ENCODE measurements around the gene ATP2B1. TPM values are rescaled to one million over a fixed set of nuclear protein-coding genes. Genes with fewer than 3 reads are reported as not detected.

ATP2B1 gene
- total and polyA plus RNA-seq, 2 of the 13 experiments (the other 11 are each of a cell fraction or from before 2014, with no cell fraction given) = 12.1 to 60.2 TPM

GRCh38 chr12:89539426-89540223 lies 169.0 kb downstream of the ATP2B1 start:
- TF ChIP-seq ATF7 (IDR thresholded peaks at IDR 0.05) (peak; percentile 34; the same call in 1 of the 2 replicates), ATF7 (CRISPR knock-in tag; IDR thresholded peaks at IDR 0.05) (no peak), ZNF441 (CRISPR knock-in tag; IDR thresholded peaks at IDR 0.05; ENCODE audit: borderline replicate concordance) (no peak)
- H3K4me2 ChIP-seq (ENCODE audit: low read depth, low read length) = no peak overlapping the region
- H3K27ac ChIP-seq (ENCODE audit: extremely low read length, insufficient read depth, low read length) = no peak overlapping the region
- no peak for ATAC-seq
- ChIA-PET CTCF (ENCODE audit: low intra/inter-chr PET ratio, low total read pairs) (no interaction called here), POLR2A (no interaction called here)
- DNase-seq (ENCODE audit: low spot score) = no peak
- H3K9ac ChIP-seq (ENCODE audit: insufficient read depth, low read depth, low read length) = no peak overlapping the region
- no peaks in the 10 kb centered on the region for H3K36me3 ChIP-seq (replicated peaks in 1 of 2; ENCODE audit: control insufficient read depth in 1 of 2, insufficient read depth in 2 of 2, low read length in 2 of 2)
- H2AFZ ChIP-seq (ENCODE audit: low read length) = no peak overlapping the region
- BruUV-seq (replicated peaks) = no TSS peak
- H4K20me1 ChIP-seq (ENCODE audit: insufficient read depth, low read length) = no peaks in the 10 kb centered on the region; the same call in 1 of the 2 replicates
- no peak overlapping the region for H3K4me3 ChIP-seq (replicated peaks in 1 of 3; ENCODE audit: insufficient read depth in 1 of 3, low read depth in 2 of 3, low read length in 3 of 3)
- H3K4me1 ChIP-seq (ENCODE audit: insufficient read depth, low read length) = peaks cover 26% of the 10 kb centered on the region
- 69% methylated on average over 5 of the region's 5 CpGs for WGBS (ENCODE audit: low lambda C conversion rate)
- H3K79me2 ChIP-seq (ENCODE audit: insufficient read depth, low read length) = no peaks in the 10 kb centered on the region
- intact Hi-C loops (cut with micrococcal nuclease; ENCODE audit: unreplicated experiment) = loop anchor here (5.0 kb wide), 4 partner anchors 93 to 1403 kb away; partner anchors contain the start of gene ATP2B1
- FAIRE-seq = no peak
- no peaks in the 10 kb centered on the region for H3K9me3 ChIP-seq (ENCODE audit: low read length)
- in situ Hi-C loops (cut with HindIII; ENCODE audit: extremely low pct_ligation_motif_present, low pct_unique_long_range_greater_than_20kb) = loop anchor here (5.0 to 25.0 kb wide), 3 partner anchors 165 to 563 kb away; partner anchors contain the start of gene ATP2B1
- no peaks in the 10 kb centered on the region for H3K27me3 ChIP-seq (ENCODE audit: control insufficient read depth in 1 of 2, insufficient read depth in 2 of 2, low read length in 2 of 2)

DNA sequence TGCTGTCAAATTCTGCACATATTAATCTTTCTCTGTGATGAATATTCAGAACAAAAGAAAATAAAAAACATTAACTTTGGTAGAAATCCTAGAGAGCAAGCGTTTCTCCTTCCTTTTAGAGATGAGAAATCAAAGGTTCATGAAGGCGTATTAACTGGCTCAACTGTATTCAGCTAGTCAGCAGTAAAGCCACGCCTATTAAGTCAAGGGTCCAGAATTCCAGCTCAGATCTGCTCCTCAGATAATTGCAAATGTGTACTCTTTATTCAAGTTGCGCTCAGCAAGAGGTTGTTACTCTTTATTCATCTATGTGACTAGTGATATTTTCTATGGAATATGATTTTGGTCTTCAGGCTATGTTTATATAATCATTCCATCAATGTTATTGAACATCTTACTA lies 169.7 kb downstream of the ATP2B1 start:
- H3K27me3 ChIP-seq (ENCODE audit: control insufficient read depth in 1 of 2, insufficient read depth in 2 of 2, low read length in 2 of 2) = no peaks in the 10 kb centered on the region
- H3K79me2 ChIP-seq (ENCODE audit: insufficient read depth, low read length) = no peaks in the 10 kb centered on the region
- TF ChIP-seq ZNF331 (CRISPR knock-in tag; IDR thresholded peaks at IDR 0.05) (0 out of 2 replicates have a peak, but pooled peaks have one; percentile 16), TEAD3 (CRISPR knock-in tag; optimal IDR thresholded peaks at IDR 0.05; ENCODE audit: borderline replicate concordance) (peak; percentile 21), KLF9 (CRISPR knock-in tag; IDR thresholded peaks at IDR 0.05; ENCODE audit: low read depth) (no peak), CEBPB (IDR thresholded peaks at IDR 0.05; ENCODE audit: borderline replicate concordance, low read depth, low read length) (no peak), MAFK (conservative IDR thresholded peaks at IDR 0.05 in 1 of 2, IDR thresholded peaks at IDR 0.05 in 1 of 2; ENCODE audit: low read length in 2 of 2) (0 out of 4 replicates have a peak, but pooled peaks of 1 of the 2 experiments have one; percentile 16), BCL6 (CRISPR knock-in tag; IDR thresholded peaks at IDR 0.05) (0 out of 2 replicates have a peak, but pooled peaks have one; percentile 10)
- TF ChIP-seq, protein P1, sequence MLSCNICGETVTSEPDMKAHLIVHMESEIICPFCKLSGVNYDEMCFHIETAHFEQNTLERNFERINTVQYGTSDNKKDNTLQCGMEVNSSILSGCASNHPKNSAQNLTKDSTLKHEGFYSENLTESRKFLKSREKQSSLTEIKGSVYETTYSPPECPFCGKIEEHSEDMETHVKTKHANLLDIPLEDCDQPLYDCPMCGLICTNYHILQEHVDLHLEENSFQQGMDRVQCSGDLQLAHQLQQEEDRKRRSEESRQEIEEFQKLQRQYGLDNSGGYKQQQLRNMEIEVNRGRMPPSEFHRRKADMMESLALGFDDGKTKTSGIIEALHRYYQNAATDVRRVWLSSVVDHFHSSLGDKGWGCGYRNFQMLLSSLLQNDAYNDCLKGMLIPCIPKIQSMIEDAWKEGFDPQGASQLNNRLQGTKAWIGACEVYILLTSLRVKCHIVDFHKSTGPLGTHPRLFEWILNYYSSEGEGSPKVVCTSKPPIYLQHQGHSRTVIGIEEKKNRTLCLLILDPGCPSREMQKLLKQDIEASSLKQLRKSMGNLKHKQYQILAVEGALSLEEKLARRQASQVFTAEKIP (CRISPR knock-in tag; IDR thresholded peaks at IDR 0.05; ENCODE audit: borderline replicate concordance) = no peak
- H4K20me1 ChIP-seq (ENCODE audit: insufficient read depth, low read length) = no peaks in the 10 kb centered on the region; the same call in 1 of the 2 replicates
- no peaks in the 10 kb centered on the region for H3K36me3 ChIP-seq (replicated peaks in 1 of 2; ENCODE audit: control insufficient read depth in 1 of 2, insufficient read depth in 2 of 2, low read length in 2 of 2)
- H3K4me1 ChIP-seq (ENCODE audit: insufficient read depth, low read length) = peaks cover 21% of the 10 kb centered on the region
- H3K9ac ChIP-seq (ENCODE audit: insufficient read depth, low read depth, low read length) = no peak overlapping the region
- H3K4me2 ChIP-seq (ENCODE audit: low read depth, low read length) = no peak overlapping the region
- H3K4me3 ChIP-seq (replicated peaks in 1 of 3; ENCODE audit: insufficient read depth in 1 of 3, low read depth in 2 of 3, low read length in 3 of 3) = no peak overlapping the region
- peak; percentile 37 for DNase-seq (ENCODE audit: low spot score)
- ChIA-PET POLR2A (no interaction called here), CTCF (ENCODE audit: low intra/inter-chr PET ratio, low total read pairs) (no interaction called here)
- intact Hi-C loops (cut with micrococcal nuclease; ENCODE audit: unreplicated experiment) = no loop called here
- WGBS (ENCODE audit: low lambda C conversion rate) = 39% methylated on average over 4 of the region's 4 CpGs
- no peaks in the 10 kb centered on the region for H3K9me3 ChIP-seq (ENCODE audit: low read length)
- no peak overlapping the region for H2AFZ ChIP-seq (ENCODE audit: low read length)
- ATAC-seq = peak; percentile 28; the same call in 1 of the 3 replicates
- no TSS peak for BruUV-seq (replicated peaks)
- peak; percentile 30 for FAIRE-seq
- H3K27ac ChIP-seq (ENCODE audit: extremely low read length, insufficient read depth, low read length) = no peak overlapping the region
- in situ Hi-C loops (cut with HindIII; ENCODE audit: extremely low pct_ligation_motif_present, low pct_unique_long_range_greater_than_20kb) = loop anchor here (25.0 kb wide), 1 partner anchor 423 kb away; no protein-coding TSS in a partner anchor
